ENCODE results near the gene ACTR5. TPM values are rescaled to one million over a fixed set of nuclear protein-coding genes. Genes with fewer than 3 reads are reported as not detected.

The ACTR5 gene
- total RNA-seq, 1 experiment from 2014 or later, result 22.0 TPM

DNA sequence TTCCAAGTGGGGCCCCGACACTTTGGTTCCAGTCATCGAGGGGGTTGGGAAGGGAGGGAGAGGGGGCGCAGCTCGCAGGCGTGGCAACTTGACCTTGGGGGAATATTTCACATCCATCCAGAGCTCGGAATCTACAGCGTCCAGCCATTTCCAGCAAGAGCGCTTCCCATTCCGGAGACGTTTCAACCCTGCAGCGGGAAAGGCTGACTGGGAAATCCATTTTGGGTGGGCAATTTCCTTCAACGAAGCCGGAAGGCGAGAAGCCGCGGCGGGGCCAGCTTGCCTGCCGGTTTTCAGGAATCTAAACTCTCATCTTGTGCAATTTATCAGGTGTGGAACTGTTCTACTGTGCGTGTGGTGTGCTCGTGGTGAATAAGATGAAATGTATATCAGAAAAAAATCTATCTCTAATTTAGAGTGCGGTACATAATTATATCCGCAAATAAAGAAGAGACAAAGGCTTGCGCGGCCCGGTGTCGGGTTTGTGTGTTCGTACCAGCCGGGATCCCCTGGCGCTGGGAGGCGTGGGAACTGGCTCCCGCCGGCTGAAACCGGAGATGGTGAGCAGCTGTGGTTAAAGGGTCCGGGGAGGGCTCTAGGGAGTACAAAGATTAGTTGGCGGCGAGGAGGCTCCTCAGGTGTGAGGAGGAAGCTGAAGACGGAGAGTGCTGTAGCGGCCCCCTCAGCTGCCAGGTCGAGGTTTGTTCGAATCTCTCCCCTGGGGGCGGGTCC, 19.2 kb upstream of the ACTR5 start:
- no TSS peak for BruUV-seq (replicated peaks)
- Histone ChIP-seq H4K20me1 (ENCODE audit: insufficient read depth) (no peaks in the 10 kb centered on the region), H3K27me3 (ENCODE audit: insufficient read depth, low read length) (no peaks in the 10 kb centered on the region), H3K9me2 (ENCODE audit: insufficient read depth) (no peaks in the 10 kb centered on the region), H3K4me1 (ENCODE audit: control insufficient read depth in 1 of 2, insufficient read depth in 2 of 2, low read length in 2 of 2) (peaks cover 4 to 21% of the 10 kb centered on the region in 2 experiments; a peak in 3 of 4 replicates), H3K36me3 (ENCODE audit: control insufficient read depth in 1 of 2, insufficient read depth in 2 of 2, low read length in 2 of 2) (no peaks in the 10 kb centered on the region), H3K9ac (ENCODE audit: low read length) (no peak overlapping the region), H3K9me3 (ENCODE audit: control insufficient read depth in 1 of 2, insufficient read depth in 1 of 2, low read depth in 1 of 2, low read length in 2 of 2) (no peaks in the 10 kb centered on the region), H3K79me2 (ENCODE audit: insufficient read depth, low read length) (no peaks in the 10 kb centered on the region), H3K4me3 (replicated peaks in 1 of 2; ENCODE audit: low read depth in 1 of 2, low read length in 2 of 2) (no peak overlapping the region), H3K27ac (ENCODE audit: low read depth, low read length) (no peak overlapping the region), H3K4me2 (ENCODE audit: low read length) (no peak overlapping the region), H2AFZ (ENCODE audit: low read depth, low read length, poor library complexity, severe bottlenecking) (no peak overlapping the region)
- intact Hi-C loops (cut with micrococcal nuclease), result no loop called here
- RAD21 ChIA-PET (ENCODE audit: low non-redundant PET in 1 of 2, low total read pairs in 2 of 2, uncharacterized antibody in 2 of 2, unreplicated experiment in 2 of 2), result no interaction called here
- POLR2A ChIA-PET, result no interaction called here
- DNase-seq (ENCODE audit: low read depth, low spot score) (no peak), ATAC-seq (no peak)
- CTCF ChIA-PET, result no interaction called here
- TF ChIP-seq EGR1 (IDR thresholded peaks at IDR 0.05; ENCODE audit: low read depth) (no peak), SRF (IDR thresholded peaks at IDR 0.05; ENCODE audit: low read depth) (no peak), TCF7L2 (IDR thresholded peaks at IDR 0.05; ENCODE audit: borderline replicate concordance, extremely low read depth, insufficient read depth, insufficient read length) (no peak), POLR2AphosphoS5 (IDR thresholded peaks at IDR 0.05; ENCODE audit: low read depth, low read length) (no peak), SP1 (IDR thresholded peaks at IDR 0.05; ENCODE audit: low read depth) (no peak)
- TF ChIP-seq, protein P1, sequence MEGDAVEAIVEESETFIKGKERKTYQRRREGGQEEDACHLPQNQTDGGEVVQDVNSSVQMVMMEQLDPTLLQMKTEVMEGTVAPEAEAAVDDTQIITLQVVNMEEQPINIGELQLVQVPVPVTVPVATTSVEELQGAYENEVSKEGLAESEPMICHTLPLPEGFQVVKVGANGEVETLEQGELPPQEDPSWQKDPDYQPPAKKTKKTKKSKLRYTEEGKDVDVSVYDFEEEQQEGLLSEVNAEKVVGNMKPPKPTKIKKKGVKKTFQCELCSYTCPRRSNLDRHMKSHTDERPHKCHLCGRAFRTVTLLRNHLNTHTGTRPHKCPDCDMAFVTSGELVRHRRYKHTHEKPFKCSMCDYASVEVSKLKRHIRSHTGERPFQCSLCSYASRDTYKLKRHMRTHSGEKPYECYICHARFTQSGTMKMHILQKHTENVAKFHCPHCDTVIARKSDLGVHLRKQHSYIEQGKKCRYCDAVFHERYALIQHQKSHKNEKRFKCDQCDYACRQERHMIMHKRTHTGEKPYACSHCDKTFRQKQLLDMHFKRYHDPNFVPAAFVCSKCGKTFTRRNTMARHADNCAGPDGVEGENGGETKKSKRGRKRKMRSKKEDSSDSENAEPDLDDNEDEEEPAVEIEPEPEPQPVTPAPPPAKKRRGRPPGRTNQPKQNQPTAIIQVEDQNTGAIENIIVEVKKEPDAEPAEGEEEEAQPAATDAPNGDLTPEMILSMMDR (IDR thresholded peaks at IDR 0.05 in 2 of 3, conservative IDR thresholded peaks at IDR 0.05 in 1 of 3; ENCODE audit: borderline replicate concordance in 1 of 3, insufficient read depth in 1 of 3, low read depth in 2 of 3, low read length in 2 of 3), result no peak

DNA sequence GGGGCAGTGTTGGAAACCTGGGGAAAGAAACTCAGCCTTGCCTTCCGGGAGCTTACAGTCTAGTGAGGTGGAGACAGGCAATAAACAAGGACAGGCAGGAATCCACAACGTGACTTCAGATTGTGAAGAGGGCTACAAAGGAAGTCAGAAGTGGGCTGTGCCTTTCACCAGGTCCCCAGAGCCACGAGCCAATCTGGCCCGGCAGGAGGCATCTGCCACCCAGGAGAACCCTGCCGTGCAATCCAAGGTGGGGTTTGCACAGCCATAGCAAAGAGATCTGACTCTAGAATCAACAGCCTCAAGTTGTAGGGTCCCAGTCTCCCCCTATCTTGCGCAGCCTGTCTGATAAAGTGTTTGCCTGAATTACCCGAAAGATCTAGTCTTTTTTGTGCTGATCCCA, 18.5 kb upstream of the ACTR5 start:
- no peaks in the 10 kb centered on the region for H4K20me1 ChIP-seq (ENCODE audit: insufficient read depth)
- no peaks in the 10 kb centered on the region for H3K9me2 ChIP-seq (ENCODE audit: insufficient read depth)
- H3K27me3 ChIP-seq (ENCODE audit: insufficient read depth, low read length), result no peaks in the 10 kb centered on the region
- ChIA-PET POLR2A (no interaction called here), CTCF (no interaction called here), RAD21 (ENCODE audit: low non-redundant PET in 1 of 2, low total read pairs in 2 of 2, uncharacterized antibody in 2 of 2, unreplicated experiment in 2 of 2) (no interaction called here)
- peaks cover 4 to 21% of the 10 kb centered on the region in 2 experiments; a peak in 3 of 4 replicates for H3K4me1 ChIP-seq (ENCODE audit: control insufficient read depth in 1 of 2, insufficient read depth in 2 of 2, low read length in 2 of 2)
- no peak overlapping the region for H2AFZ ChIP-seq (ENCODE audit: low read depth, low read length, poor library complexity, severe bottlenecking)
- H3K27ac ChIP-seq (ENCODE audit: low read depth, low read length), result no peak overlapping the region
- intact Hi-C loops (cut with micrococcal nuclease), result loop anchor here (5.0 kb wide), 1 partner anchor 82 kb away; no protein-coding TSS in a partner anchor
- no peak for DNase-seq (ENCODE audit: low read depth, low spot score)
- H3K4me2 ChIP-seq (ENCODE audit: low read length), result no peak overlapping the region
- H3K4me3 ChIP-seq (replicated peaks in 1 of 2; ENCODE audit: low read depth in 1 of 2, low read length in 2 of 2), result no peak overlapping the region
- no peaks in the 10 kb centered on the region for H3K9me3 ChIP-seq (ENCODE audit: control insufficient read depth in 1 of 2, insufficient read depth in 1 of 2, low read depth in 1 of 2, low read length in 2 of 2)
- H3K79me2 ChIP-seq (ENCODE audit: insufficient read depth, low read length), result no peaks in the 10 kb centered on the region
- no peaks in the 10 kb centered on the region for H3K36me3 ChIP-seq (ENCODE audit: control insufficient read depth in 1 of 2, insufficient read depth in 2 of 2, low read length in 2 of 2)
- BruUV-seq (replicated peaks), result no TSS peak
- H3K9ac ChIP-seq (ENCODE audit: low read length), result no peak overlapping the region
- ATAC-seq, result no peak
- TF ChIP-seq SRF (IDR thresholded peaks at IDR 0.05; ENCODE audit: low read depth) (no peak), EZH2phosphoT487 (IDR thresholded peaks at IDR 0.05; ENCODE audit: borderline replicate concordance) (no peak), EGR1 (IDR thresholded peaks at IDR 0.05; ENCODE audit: low read depth) (no peak), YY1 (IDR thresholded peaks at IDR 0.05; ENCODE audit: extremely low read depth, insufficient replicate concordance, low read depth, low read length) (no peak), SP1 (IDR thresholded peaks at IDR 0.05; ENCODE audit: low read depth) (no peak), POLR2A (IDR thresholded peaks at IDR 0.05; ENCODE audit: borderline replicate concordance, extremely low read depth, insufficient read depth, insufficient read length) (no peak), ZNF274 (IDR thresholded peaks at IDR 0.05; ENCODE audit: low read depth, low read length) (no peak), SIN3A (IDR thresholded peaks at IDR 0.05; ENCODE audit: low read depth) (no peak), CBX3 (IDR thresholded peaks at IDR 0.05; ENCODE audit: low read depth) (no peak), CEBPB (IDR thresholded peaks at IDR 0.05; ENCODE audit: low read depth) (no peak)
- TF ChIP-seq, protein P2, sequence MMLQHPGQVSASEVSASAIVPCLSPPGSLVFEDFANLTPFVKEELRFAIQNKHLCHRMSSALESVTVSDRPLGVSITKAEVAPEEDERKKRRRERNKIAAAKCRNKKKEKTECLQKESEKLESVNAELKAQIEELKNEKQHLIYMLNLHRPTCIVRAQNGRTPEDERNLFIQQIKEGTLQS (IDR thresholded peaks at IDR 0.05), result no peak
- TF ChIP-seq, protein P3, sequence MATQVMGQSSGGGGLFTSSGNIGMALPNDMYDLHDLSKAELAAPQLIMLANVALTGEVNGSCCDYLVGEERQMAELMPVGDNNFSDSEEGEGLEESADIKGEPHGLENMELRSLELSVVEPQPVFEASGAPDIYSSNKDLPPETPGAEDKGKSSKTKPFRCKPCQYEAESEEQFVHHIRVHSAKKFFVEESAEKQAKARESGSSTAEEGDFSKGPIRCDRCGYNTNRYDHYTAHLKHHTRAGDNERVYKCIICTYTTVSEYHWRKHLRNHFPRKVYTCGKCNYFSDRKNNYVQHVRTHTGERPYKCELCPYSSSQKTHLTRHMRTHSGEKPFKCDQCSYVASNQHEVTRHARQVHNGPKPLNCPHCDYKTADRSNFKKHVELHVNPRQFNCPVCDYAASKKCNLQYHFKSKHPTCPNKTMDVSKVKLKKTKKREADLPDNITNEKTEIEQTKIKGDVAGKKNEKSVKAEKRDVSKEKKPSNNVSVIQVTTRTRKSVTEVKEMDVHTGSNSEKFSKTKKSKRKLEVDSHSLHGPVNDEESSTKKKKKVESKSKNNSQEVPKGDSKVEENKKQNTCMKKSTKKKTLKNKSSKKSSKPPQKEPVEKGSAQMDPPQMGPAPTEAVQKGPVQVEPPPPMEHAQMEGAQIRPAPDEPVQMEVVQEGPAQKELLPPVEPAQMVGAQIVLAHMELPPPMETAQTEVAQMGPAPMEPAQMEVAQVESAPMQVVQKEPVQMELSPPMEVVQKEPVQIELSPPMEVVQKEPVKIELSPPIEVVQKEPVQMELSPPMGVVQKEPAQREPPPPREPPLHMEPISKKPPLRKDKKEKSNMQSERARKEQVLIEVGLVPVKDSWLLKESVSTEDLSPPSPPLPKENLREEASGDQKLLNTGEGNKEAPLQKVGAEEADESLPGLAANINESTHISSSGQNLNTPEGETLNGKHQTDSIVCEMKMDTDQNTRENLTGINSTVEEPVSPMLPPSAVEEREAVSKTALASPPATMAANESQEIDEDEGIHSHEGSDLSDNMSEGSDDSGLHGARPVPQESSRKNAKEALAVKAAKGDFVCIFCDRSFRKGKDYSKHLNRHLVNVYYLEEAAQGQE (IDR thresholded peaks at IDR 0.05; ENCODE audit: low read depth), result no peak

Data from HCT116 (cell line).